ENCODE data around the gene IGFBP2. TPM values are rescaled to one million over a fixed set of nuclear protein-coding genes. Genes with fewer than 3 reads are reported as not detected.
A peak's percentile ranks its signal among the peaks of the same experiment; 100 is the strongest.

IGFBP2 gene
- total and polyA plus RNA-seq, 2 experiments from 2014 or later, result 177 to 364 TPM

- H3K79me2 ChIP-seq (replicated peaks; ENCODE audit: insufficient read depth), result no peaks in the 10 kb centered on the region
- no peaks in the 10 kb centered on the region for H3F3A ChIP-seq (replicated peaks; ENCODE audit: low read depth)
- no peaks in the 10 kb centered on the region for H4K20me1 ChIP-seq (replicated peaks; ENCODE audit: insufficient read depth)
- peaks cover 4% of the 10 kb centered on the region for H3K27me3 Mint-ChIP-seq (ENCODE audit: insufficient read depth, low read depth, poor library complexity)
- H3K9me2 ChIP-seq (ENCODE audit: insufficient read depth), result peaks cover 11% of the 10 kb centered on the region
- no peak for DNase-seq (ENCODE audit: low spot score)
- H3K36me3 Mint-ChIP-seq (ENCODE audit: low read depth), result no peaks in the 10 kb centered on the region
- H3K4me3 Mint-ChIP-seq, result peak overlapping the region; percentile 64; the same call in 1 of the 3 replicates
- peak overlapping the region; percentile 44 for H3K4me3 ChIP-seq
- ATAC-seq, result peak; percentile 61
- H2AFZ ChIP-seq, result peak overlapping the region; percentile 78
- H3K4me1 Mint-ChIP-seq, result peaks cover 36% of the 10 kb centered on the region
- H3K4me2 ChIP-seq, result peak overlapping the region; percentile 76
- TF ChIP-seq ZNF331 (CRISPR knock-in tag; IDR thresholded peaks at IDR 0.05; ENCODE audit: low read depth), result no peak
- TF ChIP-seq ZNF114 (CRISPR knock-in tag; IDR thresholded peaks at IDR 0.05), result no peak
- no peak for TF ChIP-seq NANOG (IDR thresholded peaks at IDR 0.05; ENCODE audit: borderline replicate concordance)
- TF ChIP-seq, protein P1, sequence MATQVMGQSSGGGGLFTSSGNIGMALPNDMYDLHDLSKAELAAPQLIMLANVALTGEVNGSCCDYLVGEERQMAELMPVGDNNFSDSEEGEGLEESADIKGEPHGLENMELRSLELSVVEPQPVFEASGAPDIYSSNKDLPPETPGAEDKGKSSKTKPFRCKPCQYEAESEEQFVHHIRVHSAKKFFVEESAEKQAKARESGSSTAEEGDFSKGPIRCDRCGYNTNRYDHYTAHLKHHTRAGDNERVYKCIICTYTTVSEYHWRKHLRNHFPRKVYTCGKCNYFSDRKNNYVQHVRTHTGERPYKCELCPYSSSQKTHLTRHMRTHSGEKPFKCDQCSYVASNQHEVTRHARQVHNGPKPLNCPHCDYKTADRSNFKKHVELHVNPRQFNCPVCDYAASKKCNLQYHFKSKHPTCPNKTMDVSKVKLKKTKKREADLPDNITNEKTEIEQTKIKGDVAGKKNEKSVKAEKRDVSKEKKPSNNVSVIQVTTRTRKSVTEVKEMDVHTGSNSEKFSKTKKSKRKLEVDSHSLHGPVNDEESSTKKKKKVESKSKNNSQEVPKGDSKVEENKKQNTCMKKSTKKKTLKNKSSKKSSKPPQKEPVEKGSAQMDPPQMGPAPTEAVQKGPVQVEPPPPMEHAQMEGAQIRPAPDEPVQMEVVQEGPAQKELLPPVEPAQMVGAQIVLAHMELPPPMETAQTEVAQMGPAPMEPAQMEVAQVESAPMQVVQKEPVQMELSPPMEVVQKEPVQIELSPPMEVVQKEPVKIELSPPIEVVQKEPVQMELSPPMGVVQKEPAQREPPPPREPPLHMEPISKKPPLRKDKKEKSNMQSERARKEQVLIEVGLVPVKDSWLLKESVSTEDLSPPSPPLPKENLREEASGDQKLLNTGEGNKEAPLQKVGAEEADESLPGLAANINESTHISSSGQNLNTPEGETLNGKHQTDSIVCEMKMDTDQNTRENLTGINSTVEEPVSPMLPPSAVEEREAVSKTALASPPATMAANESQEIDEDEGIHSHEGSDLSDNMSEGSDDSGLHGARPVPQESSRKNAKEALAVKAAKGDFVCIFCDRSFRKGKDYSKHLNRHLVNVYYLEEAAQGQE (IDR thresholded peaks at IDR 0.05; ENCODE audit: unreplicated experiment), result no peak
- TF ChIP-seq, protein P2, sequence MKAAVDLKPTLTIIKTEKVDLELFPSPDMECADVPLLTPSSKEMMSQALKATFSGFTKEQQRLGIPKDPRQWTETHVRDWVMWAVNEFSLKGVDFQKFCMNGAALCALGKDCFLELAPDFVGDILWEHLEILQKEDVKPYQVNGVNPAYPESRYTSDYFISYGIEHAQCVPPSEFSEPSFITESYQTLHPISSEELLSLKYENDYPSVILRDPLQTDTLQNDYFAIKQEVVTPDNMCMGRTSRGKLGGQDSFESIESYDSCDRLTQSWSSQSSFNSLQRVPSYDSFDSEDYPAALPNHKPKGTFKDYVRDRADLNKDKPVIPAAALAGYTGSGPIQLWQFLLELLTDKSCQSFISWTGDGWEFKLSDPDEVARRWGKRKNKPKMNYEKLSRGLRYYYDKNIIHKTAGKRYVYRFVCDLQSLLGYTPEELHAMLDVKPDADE (IDR thresholded peaks at IDR 0.05), result no peak
- TF ChIP-seq, protein P3, sequence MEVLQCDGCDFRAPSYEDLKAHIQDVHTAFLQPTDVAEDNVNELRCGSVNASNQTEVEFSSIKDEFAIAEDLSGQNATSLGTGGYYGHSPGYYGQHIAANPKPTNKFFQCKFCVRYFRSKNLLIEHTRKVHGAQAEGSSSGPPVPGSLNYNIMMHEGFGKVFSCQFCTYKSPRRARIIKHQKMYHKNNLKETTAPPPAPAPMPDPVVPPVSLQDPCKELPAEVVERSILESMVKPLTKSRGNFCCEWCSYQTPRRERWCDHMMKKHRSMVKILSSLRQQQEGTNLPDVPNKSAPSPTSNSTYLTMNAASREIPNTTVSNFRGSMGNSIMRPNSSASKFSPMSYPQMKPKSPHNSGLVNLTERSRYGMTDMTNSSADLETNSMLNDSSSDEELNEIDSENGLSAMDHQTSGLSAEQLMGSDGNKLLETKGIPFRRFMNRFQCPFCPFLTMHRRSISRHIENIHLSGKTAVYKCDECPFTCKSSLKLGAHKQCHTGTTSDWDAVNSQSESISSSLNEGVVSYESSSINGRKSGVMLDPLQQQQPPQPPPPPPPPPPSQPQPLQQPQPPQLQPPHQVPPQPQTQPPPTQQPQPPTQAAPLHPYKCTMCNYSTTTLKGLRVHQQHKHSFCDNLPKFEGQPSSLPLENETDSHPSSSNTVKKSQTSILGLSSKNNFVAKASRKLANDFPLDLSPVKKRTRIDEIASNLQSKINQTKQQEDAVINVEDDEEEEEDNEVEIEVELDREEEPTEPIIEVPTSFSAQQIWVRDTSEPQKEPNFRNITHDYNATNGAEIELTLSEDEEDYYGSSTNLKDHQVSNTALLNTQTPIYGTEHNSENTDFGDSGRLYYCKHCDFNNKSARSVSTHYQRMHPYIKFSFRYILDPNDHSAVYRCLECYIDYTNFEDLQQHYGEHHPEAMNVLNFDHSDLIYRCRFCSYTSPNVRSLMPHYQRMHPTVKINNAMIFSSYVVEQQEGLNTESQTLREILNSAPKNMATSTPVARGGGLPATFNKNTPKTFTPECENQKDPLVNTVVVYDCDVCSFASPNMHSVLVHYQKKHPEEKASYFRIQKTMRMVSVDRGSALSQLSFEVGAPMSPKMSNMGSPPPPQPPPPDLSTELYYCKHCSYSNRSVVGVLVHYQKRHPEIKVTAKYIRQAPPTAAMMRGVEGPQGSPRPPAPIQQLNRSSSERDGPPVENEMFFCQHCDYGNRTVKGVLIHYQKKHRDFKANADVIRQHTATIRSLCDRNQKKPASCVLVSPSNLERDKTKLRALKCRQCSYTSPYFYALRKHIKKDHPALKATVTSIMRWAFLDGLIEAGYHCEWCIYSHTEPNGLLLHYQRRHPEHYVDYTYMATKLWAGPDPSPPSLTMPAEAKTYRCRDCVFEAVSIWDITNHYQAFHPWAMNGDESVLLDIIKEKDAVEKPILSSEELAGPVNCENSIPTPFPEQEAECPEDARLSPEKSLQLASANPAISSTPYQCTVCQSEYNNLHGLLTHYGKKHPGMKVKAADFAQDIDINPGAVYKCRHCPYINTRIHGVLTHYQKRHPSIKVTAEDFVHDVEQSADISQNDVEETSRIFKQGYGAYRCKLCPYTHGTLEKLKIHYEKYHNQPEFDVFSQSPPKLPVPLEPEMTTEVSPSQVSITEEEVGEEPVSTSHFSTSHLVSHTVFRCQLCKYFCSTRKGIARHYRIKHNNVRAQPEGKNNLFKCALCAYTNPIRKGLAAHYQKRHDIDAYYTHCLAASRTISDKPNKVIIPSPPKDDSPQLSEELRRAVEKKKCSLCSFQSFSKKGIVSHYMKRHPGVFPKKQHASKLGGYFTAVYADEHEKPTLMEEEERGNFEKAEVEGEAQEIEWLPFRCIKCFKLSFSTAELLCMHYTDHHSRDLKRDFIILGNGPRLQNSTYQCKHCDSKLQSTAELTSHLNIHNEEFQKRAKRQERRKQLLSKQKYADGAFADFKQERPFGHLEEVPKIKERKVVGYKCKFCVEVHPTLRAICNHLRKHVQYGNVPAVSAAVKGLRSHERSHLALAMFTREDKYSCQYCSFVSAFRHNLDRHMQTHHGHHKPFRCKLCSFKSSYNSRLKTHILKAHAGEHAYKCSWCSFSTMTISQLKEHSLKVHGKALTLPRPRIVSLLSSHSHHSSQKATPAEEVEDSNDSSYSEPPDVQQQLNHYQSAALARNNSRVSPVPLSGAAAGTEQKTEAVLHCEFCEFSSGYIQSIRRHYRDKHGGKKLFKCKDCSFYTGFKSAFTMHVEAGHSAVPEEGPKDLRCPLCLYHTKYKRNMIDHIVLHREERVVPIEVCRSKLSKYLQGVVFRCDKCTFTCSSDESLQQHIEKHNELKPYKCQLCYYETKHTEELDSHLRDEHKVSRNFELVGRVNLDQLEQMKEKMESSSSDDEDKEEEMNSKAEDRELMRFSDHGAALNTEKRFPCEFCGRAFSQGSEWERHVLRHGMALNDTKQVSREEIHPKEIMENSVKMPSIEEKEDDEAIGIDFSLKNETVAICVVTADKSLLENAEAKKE (CRISPR knock-in tag; IDR thresholded peaks at IDR 0.05), result no peak
- TF ChIP-seq POLR2AphosphoS5 (IDR thresholded peaks at IDR 0.05; ENCODE audit: low read depth), result no peak
- TF ChIP-seq STAT1 (IDR thresholded peaks at IDR 0.05; ENCODE audit: unreplicated experiment), result no peak
- TF ChIP-seq JUNB (IDR thresholded peaks at IDR 0.05; ENCODE audit: unreplicated experiment), result no peak
- TF ChIP-seq CREB1 (CRISPR knock-in tag; IDR thresholded peaks at IDR 0.05; ENCODE audit: low read depth), result no peak
- TF ChIP-seq EZH2 (IDR thresholded peaks at IDR 0.05; ENCODE audit: low read depth, unreplicated experiment), result no peak
- TF ChIP-seq EZH2phosphoT487 (IDR thresholded peaks at IDR 0.05; ENCODE audit: unreplicated experiment), result no peak
- H3K27me3 ChIP-seq (ENCODE audit: insufficient read depth), result peaks cover 12% of the 10 kb centered on the region
- no peaks in the 10 kb centered on the region for H3K9me3 Mint-ChIP-seq
- no peaks in the 10 kb centered on the region for H3K36me3 ChIP-seq (ENCODE audit: insufficient read depth)
- peaks cover 13% of the 10 kb centered on the region for H3K4me1 ChIP-seq (ENCODE audit: insufficient read depth)
- H3K27ac Mint-ChIP-seq, result no peak overlapping the region
- H3K27ac ChIP-seq (ENCODE audit: low read depth), result no peak overlapping the region; the same call in 1 of the 2 replicates
Measured at GRCh38 chr2:216607277-216607560, 26.0 kb upstream of the IGFBP2 start.
